ENCODE measurements around the gene XBP1. TPM values are rescaled to one million over a fixed set of nuclear protein-coding genes. Genes with fewer than 3 reads are reported as not detected.
"Not testable (repeated sequence)": the region's sequence is repeated elsewhere in the genome, so short reads cannot be mapped to it uniquely, and the experiment has no call there.

XBP1 gene
- total RNA-seq, 2 donors from 2014 or later, result 176 to 282 TPM

GRCh38 chr22:28812516-28812915 is 12.1 kb upstream of the XBP1 start:
- peaks cover 4 to 9% of the 10 kb centered on the region in 2 donors for H3K4me1 ChIP-seq (ENCODE audit: control insufficient read depth in 1 of 2, low read depth in 2 of 2)
- H3K36me3 ChIP-seq, result peaks cover 5% of the 10 kb centered on the region
- H3K27me3 ChIP-seq (replicated peaks; ENCODE audit: insufficient read depth), result no peaks in the 10 kb centered on the region
- H3K4me3 ChIP-seq, result no peak overlapping the region
- no peak for DNase-seq (ENCODE audit: low spot score)
- no peak overlapping the region for H3K27ac ChIP-seq
- no peak for ATAC-seq (ENCODE audit: insufficient number of reproducible peaks, low FRiP score, low read depth)
- TF ChIP-seq, protein P1, sequence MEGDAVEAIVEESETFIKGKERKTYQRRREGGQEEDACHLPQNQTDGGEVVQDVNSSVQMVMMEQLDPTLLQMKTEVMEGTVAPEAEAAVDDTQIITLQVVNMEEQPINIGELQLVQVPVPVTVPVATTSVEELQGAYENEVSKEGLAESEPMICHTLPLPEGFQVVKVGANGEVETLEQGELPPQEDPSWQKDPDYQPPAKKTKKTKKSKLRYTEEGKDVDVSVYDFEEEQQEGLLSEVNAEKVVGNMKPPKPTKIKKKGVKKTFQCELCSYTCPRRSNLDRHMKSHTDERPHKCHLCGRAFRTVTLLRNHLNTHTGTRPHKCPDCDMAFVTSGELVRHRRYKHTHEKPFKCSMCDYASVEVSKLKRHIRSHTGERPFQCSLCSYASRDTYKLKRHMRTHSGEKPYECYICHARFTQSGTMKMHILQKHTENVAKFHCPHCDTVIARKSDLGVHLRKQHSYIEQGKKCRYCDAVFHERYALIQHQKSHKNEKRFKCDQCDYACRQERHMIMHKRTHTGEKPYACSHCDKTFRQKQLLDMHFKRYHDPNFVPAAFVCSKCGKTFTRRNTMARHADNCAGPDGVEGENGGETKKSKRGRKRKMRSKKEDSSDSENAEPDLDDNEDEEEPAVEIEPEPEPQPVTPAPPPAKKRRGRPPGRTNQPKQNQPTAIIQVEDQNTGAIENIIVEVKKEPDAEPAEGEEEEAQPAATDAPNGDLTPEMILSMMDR (IDR thresholded peaks at IDR 0.05), result no peak
- H3K9me3 ChIP-seq, result no peaks in the 10 kb centered on the region

GRCh38 chr22:28810821-28811491 is 10.6 kb upstream of the XBP1 start:
- TF ChIP-seq, protein P1 (IDR thresholded peaks at IDR 0.05), result no peak
- ATAC-seq (ENCODE audit: insufficient number of reproducible peaks, low FRiP score, low read depth) (no peak), DNase-seq (ENCODE audit: low spot score) (no peak)

DNA sequence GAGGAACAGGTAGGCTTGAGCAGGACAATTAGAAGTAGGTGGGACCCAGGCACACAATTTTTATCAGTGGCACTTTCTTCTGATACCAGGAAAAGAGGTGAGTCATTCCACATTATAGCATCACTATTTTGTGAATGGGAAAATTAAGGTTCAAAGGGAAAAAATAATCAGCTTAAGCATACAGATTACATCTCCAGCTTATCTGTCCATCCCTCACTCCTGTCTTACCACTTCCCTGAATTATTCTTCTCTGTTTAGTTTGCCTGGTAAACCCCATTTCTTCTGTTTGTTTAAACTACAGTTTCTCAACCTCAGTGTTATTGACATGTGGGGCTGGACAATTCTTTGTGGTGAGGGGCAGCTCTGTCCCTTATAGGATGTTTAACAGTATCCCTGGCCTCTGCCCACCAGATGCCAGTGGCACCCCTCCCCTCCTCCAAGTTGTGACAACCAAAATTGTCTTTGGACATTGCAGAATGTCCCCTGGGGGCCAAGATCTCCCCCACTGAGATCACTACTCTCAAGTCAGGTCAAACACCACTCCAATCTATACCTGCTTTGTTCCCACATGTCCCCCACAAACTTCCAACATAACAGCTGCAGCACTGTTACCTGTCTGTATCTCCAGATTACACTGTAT is 8.5 kb upstream of the XBP1 start:
- peaks cover 6% of the 10 kb centered on the region for H3K36me3 ChIP-seq
- no peak overlapping the region for H3K27ac ChIP-seq
- ATAC-seq (ENCODE audit: insufficient number of reproducible peaks, low FRiP score, low read depth), result no peak
- H3K4me1 ChIP-seq (ENCODE audit: control insufficient read depth in 1 of 2, low read depth in 2 of 2), result peaks cover 0 to 9% of the 10 kb centered on the region in 2 donors
- H3K4me3 ChIP-seq, result no peak overlapping the region
- TF ChIP-seq, protein P1 (IDR thresholded peaks at IDR 0.05), result no peak
- H3K27me3 ChIP-seq (replicated peaks; ENCODE audit: insufficient read depth), result no peaks in the 10 kb centered on the region
- no peak for DNase-seq (ENCODE audit: low spot score)
- H3K9me3 ChIP-seq, result no peaks in the 10 kb centered on the region

More at GRCh38 chr22:28810821-28811491, 10.6 kb upstream of the XBP1 start:
- H3K36me3 ChIP-seq, result peaks cover 6% of the 10 kb centered on the region
- no peaks in the 10 kb centered on the region for H3K9me3 ChIP-seq
- H3K4me3 ChIP-seq, result peak overlapping the region; percentile 20
- H3K4me1 ChIP-seq (ENCODE audit: control insufficient read depth in 1 of 2, low read depth in 2 of 2), result peaks cover 4 to 9% of the 10 kb centered on the region in 2 donors
- H3K27ac ChIP-seq, result peak overlapping the region in 1 of 2 donors; percentile 32
- no peaks in the 10 kb centered on the region for H3K27me3 ChIP-seq (replicated peaks; ENCODE audit: insufficient read depth)

DNA sequence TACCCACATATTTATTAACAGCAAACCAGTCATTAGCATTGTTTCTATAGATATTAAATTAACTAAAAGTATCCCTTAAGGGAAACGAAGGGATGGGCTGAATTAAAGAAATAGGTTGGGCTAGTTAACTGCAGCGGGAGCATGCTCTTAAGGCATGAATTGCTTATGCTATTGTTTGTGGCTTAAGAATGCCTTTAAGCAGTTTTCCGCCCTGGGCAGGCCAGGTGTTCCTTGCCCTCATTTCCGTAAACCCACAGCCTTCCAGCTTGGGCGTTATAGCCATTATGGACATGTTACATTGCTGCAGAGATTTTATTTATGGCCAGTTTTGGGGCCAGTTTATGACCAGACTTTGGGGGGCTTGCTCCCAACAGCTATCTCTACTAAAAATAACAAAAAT is 5.1 kb upstream of the XBP1 start:
- DNase-seq (ENCODE audit: low spot score); H3K36me3 ChIP-seq; H3K27me3 ChIP-seq (replicated peaks; ENCODE audit: insufficient read depth); H3K4me3 ChIP-seq; ATAC-seq (ENCODE audit: insufficient number of reproducible peaks, low FRiP score, low read depth); H3K9me3 ChIP-seq; H3K27ac ChIP-seq: not testable (repeated sequence)
- H3K4me1 ChIP-seq (ENCODE audit: control insufficient read depth in 1 of 2, low read depth in 2 of 2), result peaks cover 14 to 16% of the 10 kb centered on the region in 2 donors

GRCh38 chr22:28802595-28803123 is 2.3 kb upstream of the XBP1 start:
- Histone ChIP-seq H3K4me1 (ENCODE audit: control insufficient read depth in 1 of 2, low read depth in 2 of 2) (peaks cover 24 to 31% of the 10 kb centered on the region in 2 donors), H3K9me3 (no peaks in the 10 kb centered on the region), H3K36me3 (peaks cover 6% of the 10 kb centered on the region), H3K27me3 (replicated peaks; ENCODE audit: insufficient read depth) (no peaks in the 10 kb centered on the region), H3K27ac (no peak overlapping the region), H3K4me3 (peak overlapping the region; percentile 100)
- TF ChIP-seq, protein P1 (IDR thresholded peaks at IDR 0.05), result no peak
- ATAC-seq (ENCODE audit: insufficient number of reproducible peaks, low FRiP score, low read depth), result no peak
- DNase-seq (ENCODE audit: low spot score), result no peak

Data from thoracic aorta (tissue), 2 donors.